Endodermal cell (in vitro differentiated cells): ENCODE data around the gene CAMK4. TPM values are rescaled to one million over a fixed set of nuclear protein-coding genes. Genes with fewer than 3 reads are reported as not detected.

ENCODE experiments used
- DNase-seq: peaks from one replicate; pipeline ENCODE4 v3.0.0-alpha.2; 2017
- H3K27ac ChIP-seq: 2 replicates; pipeline ENCODE4 v1.5.1; 2013; ENCODE audit warnings: mild to moderate bottlenecking, low read depth, low read length, moderate library complexity
- H3K27me3 ChIP-seq: 2 replicates; pipeline ENCODE4 v1.6.1; 2013; ENCODE audit warnings: mild to moderate bottlenecking, low read length, moderate library complexity; ENCODE audit not compliant: insufficient read depth, control insufficient read depth, poor library complexity, severe bottlenecking
- H3K36me3 ChIP-seq: 2 replicates; pipeline ENCODE4 v1.7.0; 2013; ENCODE audit warnings: mild to moderate bottlenecking, low read length, moderate library complexity; ENCODE audit not compliant: control insufficient read depth, insufficient read depth
- H3K4me1 ChIP-seq: one replicate; pipeline ENCODE4 v1.7.0; 2013; ENCODE audit warnings: low read length; ENCODE audit not compliant: control insufficient read depth, insufficient read depth
- H3K4me3 ChIP-seq: 2 replicates; pipeline ENCODE4 v1.5.1; 2013; ENCODE audit warnings: mild to moderate bottlenecking, low read length, moderate library complexity
- H3K9ac ChIP-seq: 2 replicates; pipeline ENCODE4 v1.6.1; 2013; ENCODE audit warnings: mild to moderate bottlenecking, low read length, moderate library complexity; ENCODE audit not compliant: poor library complexity, severe bottlenecking; ENCODE audit errors: extremely low read depth
- H3K9me3 ChIP-seq: 2 replicates; pipeline ENCODE4 v1.6.1; 2013; ENCODE audit warnings: mild to moderate bottlenecking, low read length, moderate library complexity; ENCODE audit not compliant: control insufficient read depth
- H3K27ac Mint-ChIP-seq: 2 replicates; pipeline ENCODE4 v1.8.0; 2020; ENCODE audit warnings: mixed read lengths
- H3K27me3 Mint-ChIP-seq: 2 replicates; pipeline ENCODE4 v1.8.0; 2021; ENCODE audit warnings: mild to moderate bottlenecking, mixed read lengths; ENCODE audit not compliant: insufficient read depth
- H3K36me3 Mint-ChIP-seq: 2 replicates; pipeline ENCODE4 v1.8.0; 2020; ENCODE audit warnings: low read depth, mixed read lengths
- H3K4me1 Mint-ChIP-seq: 2 replicates; pipeline ENCODE4 v1.8.0; 2020; ENCODE audit warnings: mixed read lengths
- H3K4me3 Mint-ChIP-seq: 2 replicates; pipeline ENCODE4 v1.8.0; 2020; ENCODE audit warnings: mild to moderate bottlenecking, moderate library complexity, mixed read lengths
- H3K9me3 Mint-ChIP-seq: 2 replicates; pipeline ENCODE4 v1.8.0; 2020; ENCODE audit warnings: mild to moderate bottlenecking, mixed read lengths
- WGBS, 2 experiments: methylation state at CpG; one replicate each; pipeline versions ENCODE4 v1.1.5 to v1.1.7; 2013; ENCODE audit warnings: missing lambda C conversion rate in 2 of 2, mixed read lengths in 1 of 2; ENCODE audit not compliant: insufficient coverage in 1 of 2, insufficient read length in 1 of 2; 5-methylcytosine and 5-hydroxymethylcytosine counted together
- total RNA-seq, 2 donors: library from RNA; stranded (reverse); fragmentation: NEBNext Ultra II Directional in 1 of 2; extraction: Animal tissue kit (Norgen Biotek cat#: 25700) in 1 of 2; gene quantifications; 2 replicates in 1 of 2; 3 replicates in 1 of 2; pipeline ENCODE4 v1.2.1, GENCODE V29; 2021
- TF ChIP-seq, protein P1 (sequence below): fragments of 200-600 bp; sonication (generic); conservative IDR thresholded peaks from 2 replicates; pipeline ENCODE4 v1.5.0; 2021; ENCODE audit warnings: antibody characterized with exemption, mild to moderate bottlenecking

The CAMK4 gene
- total RNA-seq, 2 donors from 2014 or later: 2.8 to 3.9 TPM

DNA sequence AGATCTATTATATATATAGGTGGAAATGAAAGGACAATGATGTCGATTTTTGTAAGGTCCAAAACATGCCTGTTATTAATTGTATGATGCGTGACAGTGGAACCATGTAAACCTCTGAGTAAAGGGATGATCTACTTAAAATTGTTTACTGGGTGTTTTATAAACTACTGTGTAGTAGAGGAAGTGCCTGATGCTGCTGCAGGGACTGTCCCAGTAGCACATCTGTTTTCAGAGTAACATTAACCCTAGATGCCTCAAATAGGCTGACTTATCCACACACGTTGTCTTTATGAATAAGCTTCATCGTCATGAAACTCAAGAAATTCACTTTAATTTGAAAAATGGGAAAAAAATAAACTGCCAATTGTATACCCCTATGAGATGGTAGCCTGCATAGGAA lies 1.7 kb downstream of the CAMK4 start:
- no peaks in the 10 kb centered on the region for H3K9me3 Mint-ChIP-seq
- H3K27ac Mint-ChIP-seq: no peak overlapping the region
- no peak for DNase-seq
- TF ChIP-seq, protein P1, sequence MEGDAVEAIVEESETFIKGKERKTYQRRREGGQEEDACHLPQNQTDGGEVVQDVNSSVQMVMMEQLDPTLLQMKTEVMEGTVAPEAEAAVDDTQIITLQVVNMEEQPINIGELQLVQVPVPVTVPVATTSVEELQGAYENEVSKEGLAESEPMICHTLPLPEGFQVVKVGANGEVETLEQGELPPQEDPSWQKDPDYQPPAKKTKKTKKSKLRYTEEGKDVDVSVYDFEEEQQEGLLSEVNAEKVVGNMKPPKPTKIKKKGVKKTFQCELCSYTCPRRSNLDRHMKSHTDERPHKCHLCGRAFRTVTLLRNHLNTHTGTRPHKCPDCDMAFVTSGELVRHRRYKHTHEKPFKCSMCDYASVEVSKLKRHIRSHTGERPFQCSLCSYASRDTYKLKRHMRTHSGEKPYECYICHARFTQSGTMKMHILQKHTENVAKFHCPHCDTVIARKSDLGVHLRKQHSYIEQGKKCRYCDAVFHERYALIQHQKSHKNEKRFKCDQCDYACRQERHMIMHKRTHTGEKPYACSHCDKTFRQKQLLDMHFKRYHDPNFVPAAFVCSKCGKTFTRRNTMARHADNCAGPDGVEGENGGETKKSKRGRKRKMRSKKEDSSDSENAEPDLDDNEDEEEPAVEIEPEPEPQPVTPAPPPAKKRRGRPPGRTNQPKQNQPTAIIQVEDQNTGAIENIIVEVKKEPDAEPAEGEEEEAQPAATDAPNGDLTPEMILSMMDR: no peak
- no peak overlapping the region for H3K4me3 Mint-ChIP-seq
- WGBS, 2 experiments: 92 to 93% methylated on average over 3 to 4 of the region's 4 CpGs
- Histone ChIP-seq H3K4me1 (no peaks in the 10 kb centered on the region), H3K9me3 (no peaks in the 10 kb centered on the region), H3K27me3 (peaks cover 36% of the 10 kb centered on the region), H3K27ac (no peak overlapping the region), H3K9ac (no peak overlapping the region), H3K36me3 (no peaks in the 10 kb centered on the region), H3K4me3 (no peak overlapping the region)
- H3K4me1 Mint-ChIP-seq: no peaks in the 10 kb centered on the region
- no peaks in the 10 kb centered on the region for H3K36me3 Mint-ChIP-seq
- H3K27me3 Mint-ChIP-seq: peaks cover 45% of the 10 kb centered on the region

DNA sequence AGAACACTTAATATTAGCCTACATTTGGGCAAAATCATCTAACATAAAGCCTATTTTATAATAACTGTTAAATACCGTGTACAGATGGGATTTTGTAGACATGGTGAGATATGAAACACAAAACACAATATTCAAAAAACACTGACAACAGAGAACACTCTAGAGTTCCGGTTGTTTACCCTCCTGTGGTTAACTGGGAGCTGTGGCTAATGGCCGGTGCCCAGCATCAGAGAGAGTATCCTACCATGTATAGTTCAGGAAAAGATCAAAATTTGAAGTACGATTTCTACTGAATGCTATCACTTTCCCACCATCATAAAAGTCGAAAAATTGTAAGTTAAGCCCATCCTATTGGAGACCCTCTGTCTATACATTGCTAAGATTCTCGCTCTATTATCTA lies 2.4 kb downstream of the CAMK4 start:
- H3K27me3 Mint-ChIP-seq: peaks cover 45% of the 10 kb centered on the region
- no peaks in the 10 kb centered on the region for H3K4me1 ChIP-seq
- no peaks in the 10 kb centered on the region for H3K9me3 ChIP-seq
- no peaks in the 10 kb centered on the region for H3K9me3 Mint-ChIP-seq
- TF ChIP-seq, protein P1: no peak
- no peak for DNase-seq
- 90 to 93% methylated on average over 2 to 5 of the region's 6 CpGs for WGBS, 2 experiments
- no peak overlapping the region for H3K27ac Mint-ChIP-seq
- no peaks in the 10 kb centered on the region for H3K36me3 Mint-ChIP-seq
- no peaks in the 10 kb centered on the region for H3K4me1 Mint-ChIP-seq
- H3K4me3 Mint-ChIP-seq: no peak overlapping the region
- no peak overlapping the region for H3K9ac ChIP-seq
- no peak overlapping the region for H3K27ac ChIP-seq
- H3K36me3 ChIP-seq: no peaks in the 10 kb centered on the region
- no peak overlapping the region for H3K4me3 ChIP-seq
- peaks cover 36% of the 10 kb centered on the region for H3K27me3 ChIP-seq

DNA sequence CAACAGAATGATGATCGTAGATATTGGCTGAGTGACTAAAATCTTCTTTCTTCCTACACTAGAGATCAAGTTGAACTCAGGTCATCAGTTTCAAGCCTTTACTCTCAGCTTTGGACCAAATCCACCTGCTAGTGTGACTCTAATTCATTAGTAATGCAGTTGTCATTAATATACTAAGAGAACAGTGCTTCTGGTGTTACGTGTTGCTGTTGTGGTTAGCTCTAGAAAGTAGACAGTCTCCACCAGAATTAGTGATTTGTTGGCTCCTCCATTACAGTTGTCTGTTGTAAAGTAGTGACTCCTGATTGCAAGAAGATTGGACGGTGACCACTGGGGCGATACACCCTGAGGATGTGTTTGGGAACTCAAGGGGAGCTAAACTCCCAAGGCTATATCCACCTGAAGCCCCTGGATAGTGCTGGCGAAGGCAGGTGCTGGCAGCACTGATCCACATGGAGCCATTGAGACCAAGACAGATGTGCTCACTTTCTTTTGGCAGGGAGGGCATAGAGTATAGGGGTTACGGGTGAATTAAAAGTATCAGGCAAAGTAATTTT lies 3.1 kb downstream of the CAMK4 start:
- 85 to 92% methylated on average over 5 to 6 of the region's 6 CpGs for WGBS, 2 experiments
- Histone ChIP-seq H3K27me3 (peaks cover 36% of the 10 kb centered on the region), H3K4me3 (no peak overlapping the region), H3K9me3 (no peaks in the 10 kb centered on the region), H3K4me1 (no peaks in the 10 kb centered on the region), H3K9ac (no peak overlapping the region), H3K27ac (no peak overlapping the region), H3K36me3 (no peaks in the 10 kb centered on the region)
- Mint-ChIP-seq H3K27me3 (peaks cover 43% of the 10 kb centered on the region), H3K9me3 (no peaks in the 10 kb centered on the region), H3K4me1 (no peaks in the 10 kb centered on the region), H3K36me3 (no peaks in the 10 kb centered on the region), H3K27ac (no peak overlapping the region), H3K4me3 (no peak overlapping the region)
- TF ChIP-seq, protein P1: no peak
- no peak for DNase-seq
